Chondrocyte (in vitro differentiated cells): ENCODE measurements around the gene GFPT1. TPM values are rescaled to one million over a fixed set of nuclear protein-coding genes. Genes with fewer than 3 reads are reported as not detected.

Experiments
- DNase-seq: peaks from one replicate; pipeline ENCODE4 v3.0.0; 2021; ENCODE audit warnings: mixed read lengths, low spot score
- H3K27ac Mint-ChIP-seq: one replicate; pipeline ENCODE4 v1.8.0; 2021; ENCODE audit warnings: mild to moderate bottlenecking, moderate library complexity, mixed read lengths; ENCODE audit not compliant: unreplicated experiment
- H3K27me3 Mint-ChIP-seq: 2 replicates; pipeline ENCODE4 v1.8.0; 2021; ENCODE audit warnings: low read depth, mixed read lengths
- H3K36me3 Mint-ChIP-seq: 2 replicates; pipeline ENCODE4 v1.8.0; 2021; ENCODE audit warnings: low read depth, mixed read lengths
- H3K4me1 Mint-ChIP-seq: 2 replicates; pipeline ENCODE4 v1.8.0; 2021; ENCODE audit warnings: low read depth, mild to moderate bottlenecking, mixed read lengths
- H3K4me3 Mint-ChIP-seq: one replicate; pipeline ENCODE4 v1.8.0; 2021; ENCODE audit warnings: mild to moderate bottlenecking, moderate library complexity, mixed read lengths; ENCODE audit not compliant: unreplicated experiment
- H3K9me3 Mint-ChIP-seq: 2 replicates; pipeline ENCODE4 v1.8.0; 2021; ENCODE audit warnings: low read depth, mixed read lengths
- total RNA-seq: library from RNA; stranded (reverse); gene quantifications from 3 replicates; pipeline ENCODE4 v1.2.1, GENCODE V29; 2021
- TF ChIP-seq, protein P1 (sequence below): fragments of 200-600 bp; sonication (generic); IDR thresholded peaks from 2 replicates; pipeline ENCODE4 v1.5.0; 2021; ENCODE audit warnings: antibody characterized with exemption, mild to moderate bottlenecking, moderate library complexity

Gene GFPT1
- total RNA-seq, 1 donor from 2014 or later = 144 TPM

DNA sequence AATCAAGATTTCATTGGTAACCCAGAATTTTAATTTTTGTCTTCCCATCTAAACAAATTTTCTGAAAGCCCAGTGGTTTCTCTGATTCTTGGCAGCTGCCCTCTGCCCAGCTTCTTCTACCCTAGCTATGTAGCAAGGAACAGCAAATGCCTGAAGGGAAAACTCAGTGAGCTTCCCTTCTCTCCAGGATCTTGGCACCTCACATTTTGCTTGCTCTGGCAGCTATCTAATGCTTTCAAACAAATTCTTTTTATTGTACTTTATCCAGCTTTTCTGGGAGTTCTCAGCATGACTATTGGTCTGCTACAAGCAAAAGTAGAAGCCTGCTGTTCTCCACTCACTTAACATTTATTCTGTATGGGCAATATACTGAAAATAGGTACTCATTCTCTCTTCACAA is 18.3 kb upstream of the GFPT1 start:
- H3K27me3 Mint-ChIP-seq = no peaks in the 10 kb centered on the region
- no peak for DNase-seq
- H3K9me3 Mint-ChIP-seq = peaks cover 10% of the 10 kb centered on the region
- H3K4me3 Mint-ChIP-seq = no peak overlapping the region
- no peak overlapping the region for H3K27ac Mint-ChIP-seq
- no peaks in the 10 kb centered on the region for H3K4me1 Mint-ChIP-seq
- H3K36me3 Mint-ChIP-seq = peaks cover 31% of the 10 kb centered on the region
- TF ChIP-seq, protein P1, sequence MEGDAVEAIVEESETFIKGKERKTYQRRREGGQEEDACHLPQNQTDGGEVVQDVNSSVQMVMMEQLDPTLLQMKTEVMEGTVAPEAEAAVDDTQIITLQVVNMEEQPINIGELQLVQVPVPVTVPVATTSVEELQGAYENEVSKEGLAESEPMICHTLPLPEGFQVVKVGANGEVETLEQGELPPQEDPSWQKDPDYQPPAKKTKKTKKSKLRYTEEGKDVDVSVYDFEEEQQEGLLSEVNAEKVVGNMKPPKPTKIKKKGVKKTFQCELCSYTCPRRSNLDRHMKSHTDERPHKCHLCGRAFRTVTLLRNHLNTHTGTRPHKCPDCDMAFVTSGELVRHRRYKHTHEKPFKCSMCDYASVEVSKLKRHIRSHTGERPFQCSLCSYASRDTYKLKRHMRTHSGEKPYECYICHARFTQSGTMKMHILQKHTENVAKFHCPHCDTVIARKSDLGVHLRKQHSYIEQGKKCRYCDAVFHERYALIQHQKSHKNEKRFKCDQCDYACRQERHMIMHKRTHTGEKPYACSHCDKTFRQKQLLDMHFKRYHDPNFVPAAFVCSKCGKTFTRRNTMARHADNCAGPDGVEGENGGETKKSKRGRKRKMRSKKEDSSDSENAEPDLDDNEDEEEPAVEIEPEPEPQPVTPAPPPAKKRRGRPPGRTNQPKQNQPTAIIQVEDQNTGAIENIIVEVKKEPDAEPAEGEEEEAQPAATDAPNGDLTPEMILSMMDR = no peak

DNA sequence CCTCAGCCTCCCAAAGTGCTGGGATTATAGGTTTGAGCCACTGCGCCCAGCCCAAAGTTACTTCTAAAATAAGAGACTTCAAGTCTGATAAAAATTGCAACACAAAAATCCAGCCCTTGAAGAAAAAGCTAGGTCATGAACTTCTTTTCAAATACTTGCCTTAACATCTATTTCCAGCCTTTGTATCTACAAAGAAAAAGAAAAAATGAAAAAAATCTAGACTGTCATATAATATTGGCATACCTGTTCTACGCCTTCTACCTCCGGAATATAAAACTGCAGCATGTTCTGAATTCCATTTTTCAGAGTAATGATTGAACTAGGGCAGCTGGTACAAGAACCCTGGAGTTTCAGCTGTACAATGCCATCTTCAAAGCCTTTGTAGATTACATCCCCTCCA is 13.1 kb upstream of the GFPT1 start:
- Mint-ChIP-seq H3K27me3 (no peaks in the 10 kb centered on the region), H3K4me1 (peaks cover 13% of the 10 kb centered on the region), H3K4me3 (no peak overlapping the region), H3K27ac (no peak overlapping the region), H3K9me3 (peaks cover 8% of the 10 kb centered on the region), H3K36me3 (peaks cover 27% of the 10 kb centered on the region)
- DNase-seq = no peak
- TF ChIP-seq, protein P1 = no peak

DNA sequence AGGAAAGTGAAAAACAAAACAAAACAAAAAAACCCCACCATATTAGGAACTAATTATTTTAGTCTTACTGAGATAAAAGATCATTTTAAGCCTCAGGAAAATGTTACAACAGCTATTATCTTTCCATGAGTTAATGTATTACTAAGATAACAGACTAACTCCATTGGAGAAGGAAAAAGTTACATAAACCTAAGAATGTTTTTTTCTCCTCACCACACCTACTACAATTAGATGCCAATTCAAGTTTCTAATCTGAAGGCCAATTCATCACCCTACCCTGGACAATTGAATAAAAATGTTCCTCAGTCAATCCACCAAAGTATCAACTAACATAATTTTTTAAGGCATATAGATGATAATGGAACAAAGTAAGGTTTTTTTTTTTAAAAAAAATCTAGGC is 10.2 kb upstream of the GFPT1 start:
- Mint-ChIP-seq H3K27me3 (no peaks in the 10 kb centered on the region), H3K9me3 (no peaks in the 10 kb centered on the region), H3K4me3 (no peak overlapping the region), H3K27ac (peak overlapping the region; percentile 45), H3K36me3 (peaks cover 28% of the 10 kb centered on the region), H3K4me1 (peaks cover 13% of the 10 kb centered on the region)
- DNase-seq = no peak
- TF ChIP-seq, protein P1 = no peak

DNA sequence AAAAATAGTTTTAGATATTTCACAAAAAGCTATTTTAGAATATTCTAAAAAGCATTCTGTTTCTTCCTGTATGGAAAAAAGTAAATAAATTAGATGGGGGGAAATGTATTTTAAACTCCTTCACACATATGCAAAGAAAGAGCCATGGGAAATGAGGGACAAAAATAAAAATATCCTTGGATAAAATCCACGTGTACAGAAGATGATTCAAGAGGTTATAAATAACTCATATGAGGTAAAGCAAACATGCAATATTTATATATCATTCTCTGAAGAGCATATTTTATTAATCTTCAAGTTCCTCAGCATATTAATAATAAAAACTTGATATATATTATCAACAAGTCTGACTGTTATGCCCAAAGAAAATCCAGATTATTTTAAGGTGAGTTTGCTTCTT is 8.8 kb upstream of the GFPT1 start:
- H3K4me1 Mint-ChIP-seq = peaks cover 13% of the 10 kb centered on the region
- H3K4me3 Mint-ChIP-seq = no peak overlapping the region
- no peaks in the 10 kb centered on the region for H3K9me3 Mint-ChIP-seq
- DNase-seq = no peak
- peaks cover 26% of the 10 kb centered on the region for H3K36me3 Mint-ChIP-seq
- peak overlapping the region; percentile 51 for H3K27ac Mint-ChIP-seq
- TF ChIP-seq, protein P1 = no peak
- H3K27me3 Mint-ChIP-seq = no peaks in the 10 kb centered on the region

DNA sequence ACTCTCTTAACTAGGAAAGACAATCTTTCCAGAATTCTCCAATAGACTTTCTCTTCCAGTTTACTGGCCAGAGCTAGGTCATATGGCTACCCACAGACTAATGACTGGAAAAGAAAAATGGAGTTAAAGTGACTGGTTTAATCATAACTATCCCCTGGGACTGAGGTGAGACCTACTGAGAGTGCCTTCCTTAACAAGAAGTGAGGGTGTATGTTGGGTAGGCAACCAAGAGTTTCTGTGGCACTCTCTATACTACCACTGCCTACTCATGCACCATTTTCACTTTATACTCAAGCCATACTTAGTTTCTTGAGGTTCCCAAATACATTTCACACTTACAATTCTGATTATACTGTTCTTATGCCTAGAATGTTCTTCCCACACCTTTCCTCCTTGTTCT is 6.9 kb upstream of the GFPT1 start:
- Mint-ChIP-seq H3K9me3 (no peaks in the 10 kb centered on the region), H3K4me1 (peaks cover 13% of the 10 kb centered on the region), H3K27me3 (no peaks in the 10 kb centered on the region), H3K36me3 (peaks cover 18% of the 10 kb centered on the region), H3K27ac (no peak overlapping the region), H3K4me3 (no peak overlapping the region)
- TF ChIP-seq, protein P1 = no peak
- DNase-seq = no peak
